Nephron progenitor cell (in vitro differentiated cells): Measurements from ENCODE around the gene ERBB2.
A peak's percentile ranks its signal among the peaks of the same experiment; 100 is the strongest.
"Not testable (repeated sequence)": the region's sequence is repeated elsewhere in the genome, so short reads cannot be mapped to it uniquely, and the experiment has no call there.

ENCODE experiments used
- DNase-seq: peaks from one replicate; pipeline ENCODE4 v3.0.0; 2021
- H3K27ac Mint-ChIP-seq: 2 replicates; pipeline ENCODE4 v1.8.0; 2021; ENCODE audit warnings: mild to moderate bottlenecking, moderate library complexity, mixed read lengths
- H3K27me3 Mint-ChIP-seq: 2 replicates; pipeline ENCODE4 v1.8.0; 2021; ENCODE audit warnings: mild to moderate bottlenecking, low read depth, mixed read lengths; ENCODE audit not compliant: poor library complexity
- H3K36me3 Mint-ChIP-seq: 2 replicates; pipeline ENCODE4 v1.8.0; 2021; ENCODE audit warnings: low read depth, mixed read lengths
- H3K4me1 Mint-ChIP-seq: 2 replicates; pipeline ENCODE4 v1.8.0; 2021; ENCODE audit warnings: mixed read lengths
- H3K4me3 Mint-ChIP-seq: 2 replicates; pipeline ENCODE4 v1.8.0; 2021; ENCODE audit warnings: mild to moderate bottlenecking, moderate library complexity, mixed read lengths
- H3K9me3 Mint-ChIP-seq: 2 replicates; pipeline ENCODE4 v1.8.0; 2021; ENCODE audit warnings: mild to moderate bottlenecking, moderate library complexity, mixed read lengths
- TF ChIP-seq, protein P1 (sequence below): fragments of 200-600 bp; sonication (generic); IDR thresholded peaks from 2 replicates; pipeline ENCODE4 v1.5.0; 2021; ENCODE audit warnings: antibody characterized with exemption

The ERBB2 gene

DNA sequence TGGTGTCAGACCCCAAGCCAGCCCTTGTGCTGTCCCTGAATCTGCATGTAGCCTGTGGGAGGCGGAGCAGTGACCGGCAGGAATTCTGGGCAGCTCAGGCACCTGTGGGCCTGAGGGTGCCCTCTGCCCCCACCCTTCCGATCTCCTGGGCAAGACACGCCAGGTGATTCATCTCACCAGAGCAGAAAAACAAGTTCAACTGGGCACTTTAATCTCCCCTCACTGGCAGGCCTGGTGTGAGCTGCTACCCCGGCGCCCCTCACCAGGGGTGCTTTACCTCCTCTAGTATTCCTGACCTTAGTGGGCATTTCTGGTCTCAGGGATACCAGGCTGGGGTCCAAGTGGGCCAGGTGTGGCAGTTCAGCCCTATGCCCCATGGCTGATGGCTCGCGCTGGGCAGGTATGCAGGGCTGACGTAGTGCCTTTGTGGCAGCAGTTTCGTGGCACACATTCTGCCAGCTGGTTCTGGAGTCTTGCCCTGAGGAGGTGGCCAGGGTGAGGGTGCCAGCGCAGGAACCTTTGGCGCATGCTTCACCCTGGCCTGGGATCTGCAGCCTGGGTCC is 6.0 kb downstream of the ERBB2 start:
- no peaks in the 10 kb centered on the region for H3K9me3 Mint-ChIP-seq
- H3K27ac Mint-ChIP-seq = no peak overlapping the region
- H3K4me3 Mint-ChIP-seq = no peak overlapping the region
- no peak for DNase-seq
- H3K36me3 Mint-ChIP-seq = peaks cover 9% of the 10 kb centered on the region
- TF ChIP-seq, protein P1, sequence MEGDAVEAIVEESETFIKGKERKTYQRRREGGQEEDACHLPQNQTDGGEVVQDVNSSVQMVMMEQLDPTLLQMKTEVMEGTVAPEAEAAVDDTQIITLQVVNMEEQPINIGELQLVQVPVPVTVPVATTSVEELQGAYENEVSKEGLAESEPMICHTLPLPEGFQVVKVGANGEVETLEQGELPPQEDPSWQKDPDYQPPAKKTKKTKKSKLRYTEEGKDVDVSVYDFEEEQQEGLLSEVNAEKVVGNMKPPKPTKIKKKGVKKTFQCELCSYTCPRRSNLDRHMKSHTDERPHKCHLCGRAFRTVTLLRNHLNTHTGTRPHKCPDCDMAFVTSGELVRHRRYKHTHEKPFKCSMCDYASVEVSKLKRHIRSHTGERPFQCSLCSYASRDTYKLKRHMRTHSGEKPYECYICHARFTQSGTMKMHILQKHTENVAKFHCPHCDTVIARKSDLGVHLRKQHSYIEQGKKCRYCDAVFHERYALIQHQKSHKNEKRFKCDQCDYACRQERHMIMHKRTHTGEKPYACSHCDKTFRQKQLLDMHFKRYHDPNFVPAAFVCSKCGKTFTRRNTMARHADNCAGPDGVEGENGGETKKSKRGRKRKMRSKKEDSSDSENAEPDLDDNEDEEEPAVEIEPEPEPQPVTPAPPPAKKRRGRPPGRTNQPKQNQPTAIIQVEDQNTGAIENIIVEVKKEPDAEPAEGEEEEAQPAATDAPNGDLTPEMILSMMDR = no peak
- peaks cover 43% of the 10 kb centered on the region for H3K4me1 Mint-ChIP-seq
- peaks cover 8% of the 10 kb centered on the region for H3K27me3 Mint-ChIP-seq

DNA sequence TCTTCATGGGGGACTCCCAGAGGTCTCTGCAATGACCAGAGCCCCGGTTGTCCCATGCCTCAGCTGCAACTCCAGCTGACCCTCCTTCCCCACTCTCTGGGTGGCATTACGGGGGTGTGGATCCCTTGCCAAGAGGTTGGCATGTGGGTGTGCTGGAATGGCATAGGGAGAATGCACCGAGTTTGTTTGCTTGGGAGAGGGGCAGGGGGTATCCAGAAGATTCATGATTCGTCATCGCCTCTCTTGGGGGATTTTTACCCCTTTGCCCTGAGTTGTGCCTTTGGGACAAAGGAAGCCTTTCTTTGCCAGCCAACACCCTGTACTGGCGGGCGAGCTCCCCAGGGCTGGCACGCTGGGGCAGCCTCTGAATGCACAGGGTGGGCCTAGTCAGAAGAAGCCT is 6.5 kb downstream of the ERBB2 start:
- Mint-ChIP-seq H3K4me3 (no peak overlapping the region), H3K9me3 (no peaks in the 10 kb centered on the region), H3K36me3 (peaks cover 9% of the 10 kb centered on the region), H3K27me3 (peaks cover 6% of the 10 kb centered on the region), H3K27ac (no peak overlapping the region), H3K4me1 (peaks cover 38% of the 10 kb centered on the region)
- DNase-seq = no peak
- TF ChIP-seq, protein P1 = no peak

DNA sequence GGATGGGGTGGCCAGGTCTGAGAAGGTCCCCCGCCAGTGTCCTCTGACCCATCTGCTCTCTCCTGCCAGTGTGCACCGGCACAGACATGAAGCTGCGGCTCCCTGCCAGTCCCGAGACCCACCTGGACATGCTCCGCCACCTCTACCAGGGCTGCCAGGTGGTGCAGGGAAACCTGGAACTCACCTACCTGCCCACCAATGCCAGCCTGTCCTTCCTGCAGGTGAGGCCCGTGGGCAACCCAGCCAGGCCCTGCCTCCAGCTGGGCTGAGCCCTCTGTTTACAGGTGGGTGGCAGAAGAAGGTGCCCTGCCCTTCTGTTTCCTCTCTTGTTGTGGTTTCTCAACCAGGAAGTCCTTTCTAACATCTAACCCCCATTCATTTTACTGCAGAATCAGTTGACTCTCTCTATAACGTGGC is 7.1 kb downstream of the ERBB2 start:
- H3K4me3 Mint-ChIP-seq = no peak overlapping the region
- H3K36me3 Mint-ChIP-seq = peaks cover 9% of the 10 kb centered on the region
- DNase-seq = no peak
- TF ChIP-seq, protein P1 = no peak
- H3K27ac Mint-ChIP-seq = no peak overlapping the region
- H3K4me1 Mint-ChIP-seq = peaks cover 32% of the 10 kb centered on the region
- H3K27me3 Mint-ChIP-seq = peaks cover 4% of the 10 kb centered on the region
- no peaks in the 10 kb centered on the region for H3K9me3 Mint-ChIP-seq

DNA sequence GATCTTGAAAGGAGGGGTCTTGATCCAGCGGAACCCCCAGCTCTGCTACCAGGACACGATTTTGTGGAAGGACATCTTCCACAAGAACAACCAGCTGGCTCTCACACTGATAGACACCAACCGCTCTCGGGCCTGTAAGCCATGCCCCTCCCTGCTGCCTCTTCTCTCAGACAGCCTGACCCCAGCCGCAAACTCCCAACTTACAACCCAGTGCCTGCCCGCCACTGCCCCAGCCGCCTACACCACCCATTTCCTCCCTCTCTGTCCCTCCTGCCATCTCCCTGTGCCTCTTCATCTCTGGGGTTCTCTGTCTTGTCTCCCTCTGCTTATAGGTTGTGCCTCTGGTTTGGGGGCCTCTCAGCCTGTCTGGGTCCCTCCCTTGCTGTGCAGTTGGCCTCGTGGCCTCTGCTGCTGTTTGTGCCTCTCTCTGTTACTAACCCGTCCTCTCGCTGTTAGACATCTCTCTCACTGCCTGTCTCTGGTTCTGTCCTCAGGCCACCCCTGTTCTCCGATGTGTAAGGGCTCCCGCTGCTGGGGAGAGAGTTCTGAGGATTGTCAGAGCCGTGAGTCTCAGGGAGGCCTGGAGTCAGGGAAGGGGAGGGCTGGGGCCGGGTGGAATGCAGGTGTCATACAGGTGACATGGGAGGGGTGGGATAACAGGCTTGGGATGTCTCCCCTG is 9.6 kb downstream of the ERBB2 start:
- TF ChIP-seq, protein P1 = no peak
- Mint-ChIP-seq H3K4me1 (peaks cover 9% of the 10 kb centered on the region), H3K27ac (peak overlapping the region; percentile 54)

DNA sequence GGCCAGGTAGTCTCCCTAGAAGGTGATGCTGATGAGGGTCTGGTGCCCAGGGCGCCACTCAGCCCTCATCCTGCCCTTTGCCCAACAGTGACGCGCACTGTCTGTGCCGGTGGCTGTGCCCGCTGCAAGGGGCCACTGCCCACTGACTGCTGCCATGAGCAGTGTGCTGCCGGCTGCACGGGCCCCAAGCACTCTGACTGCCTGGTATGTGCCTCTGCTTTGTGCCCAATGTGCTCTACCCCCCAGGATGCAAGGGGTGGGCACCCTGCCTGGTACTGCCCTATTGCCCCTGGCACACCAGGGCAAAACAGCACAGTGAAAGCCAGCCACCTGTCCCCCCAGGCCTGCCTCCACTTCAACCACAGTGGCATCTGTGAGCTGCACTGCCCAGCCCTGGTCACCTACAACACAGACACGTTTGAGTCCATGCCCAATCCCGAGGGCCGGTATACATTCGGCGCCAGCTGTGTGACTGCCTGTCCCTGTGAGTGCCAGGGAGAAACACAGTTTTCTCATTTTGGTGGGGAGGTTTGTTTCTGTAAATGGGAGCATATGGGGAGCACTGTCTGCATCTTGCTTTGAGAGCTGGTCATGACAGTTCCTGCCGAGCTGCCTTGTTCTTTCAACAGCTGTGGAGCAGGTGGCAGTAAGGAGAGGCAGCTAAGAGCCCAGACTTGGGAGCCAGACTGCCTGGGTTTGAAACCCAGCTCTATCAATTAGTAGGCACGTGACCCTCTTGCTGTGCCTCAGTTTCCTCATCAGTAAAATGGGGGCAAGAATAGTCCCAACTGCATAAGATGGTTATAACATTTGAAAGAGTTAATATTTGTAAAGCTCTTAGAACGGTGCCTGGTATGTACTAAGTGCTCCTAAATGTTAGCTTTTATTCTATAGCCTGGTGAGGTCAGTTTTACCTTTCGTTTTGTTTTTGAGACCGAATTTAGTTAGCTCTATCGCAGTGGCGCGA is 10.4 kb downstream of the ERBB2 start:
- no peak overlapping the region for H3K27ac Mint-ChIP-seq
- H3K9me3 Mint-ChIP-seq = no peaks in the 10 kb centered on the region
- H3K4me3 Mint-ChIP-seq = no peak overlapping the region
- peaks cover 1% of the 10 kb centered on the region for H3K4me1 Mint-ChIP-seq
- TF ChIP-seq, protein P1 = no peak
- H3K27me3 Mint-ChIP-seq = no peaks in the 10 kb centered on the region
- peaks cover 17% of the 10 kb centered on the region for H3K36me3 Mint-ChIP-seq
- no peak for DNase-seq

More for the DNA sequence above, 9.6 kb downstream of the ERBB2 start:
- Mint-ChIP-seq H3K27me3 (peaks cover 4% of the 10 kb centered on the region), H3K9me3 (no peaks in the 10 kb centered on the region), H3K4me3 (no peak overlapping the region), H3K36me3 (peaks cover 17% of the 10 kb centered on the region)
- no peak for DNase-seq

DNA sequence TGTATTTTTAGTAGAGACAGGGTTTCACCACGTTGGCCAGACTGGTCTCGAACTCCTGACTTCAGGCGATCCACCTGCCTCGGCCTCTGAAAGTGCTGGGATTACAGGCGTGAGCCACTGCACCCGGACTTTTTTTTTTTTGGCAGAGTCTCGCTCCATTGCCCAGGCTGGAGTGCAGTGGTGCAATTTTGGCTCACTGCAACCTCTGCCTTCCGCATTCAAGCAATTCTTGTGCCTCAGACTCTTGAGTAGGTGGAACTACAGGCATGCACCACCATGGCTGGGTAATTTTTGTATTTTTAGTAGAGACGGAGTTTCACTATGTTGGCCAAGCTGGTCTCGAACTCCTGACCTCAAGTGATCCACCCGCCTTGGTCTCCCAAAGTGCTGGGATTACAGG is 11.2 kb downstream of the ERBB2 start:
- not testable (repeated sequence) for H3K4me1 Mint-ChIP-seq, H3K27me3 Mint-ChIP-seq, H3K4me3 Mint-ChIP-seq, H3K9me3 Mint-ChIP-seq, DNase-seq
- Mint-ChIP-seq H3K36me3 (peaks cover 17% of the 10 kb centered on the region), H3K27ac (peak overlapping the region; percentile 36)
